ENCODE data around the gene HSBP1.

The HSBP1 gene

DNA sequence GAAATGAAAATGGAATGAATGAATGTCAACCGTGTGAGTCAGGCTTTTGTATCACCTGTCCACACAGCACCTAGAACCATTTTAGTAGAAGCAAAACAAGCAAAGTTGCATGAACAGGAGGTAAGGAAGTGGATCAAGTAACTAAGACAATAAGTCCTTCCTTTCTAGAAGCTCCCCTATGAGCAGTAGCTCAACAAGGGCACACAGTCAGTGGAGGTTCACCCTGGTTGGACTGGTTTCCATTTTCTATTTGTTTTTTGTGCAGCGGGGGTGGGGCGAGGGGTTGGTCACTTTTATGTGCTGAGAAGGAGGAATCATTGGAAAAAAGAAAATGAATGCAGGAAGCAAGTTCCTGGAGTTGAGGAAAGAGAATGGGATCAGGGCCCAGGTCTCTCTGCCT lies 4.0 kb upstream of the HSBP1 start:
- no peak for DNase-seq (ENCODE audit: low spot score)

DNA sequence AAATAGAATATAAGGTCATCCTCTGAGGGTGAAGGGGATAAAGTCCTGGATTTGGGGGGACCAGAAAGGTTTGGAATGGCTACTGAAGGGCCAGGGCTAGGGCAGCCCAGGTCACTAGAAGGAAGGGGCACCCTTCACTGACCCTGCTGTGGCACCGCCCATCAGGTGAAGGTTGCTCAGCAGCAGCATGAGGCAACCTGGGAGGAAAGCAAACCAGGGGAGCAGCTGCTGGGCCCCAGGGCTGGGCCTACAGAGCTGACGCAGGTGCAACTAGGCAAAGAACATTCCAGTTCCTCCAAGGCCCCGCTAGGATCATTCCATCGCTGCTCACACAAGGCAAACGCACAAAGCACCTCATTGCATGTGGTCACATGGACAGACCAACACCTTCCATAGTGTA lies 3.4 kb upstream of the HSBP1 start:
- no peak for DNase-seq (ENCODE audit: low spot score)

DNA sequence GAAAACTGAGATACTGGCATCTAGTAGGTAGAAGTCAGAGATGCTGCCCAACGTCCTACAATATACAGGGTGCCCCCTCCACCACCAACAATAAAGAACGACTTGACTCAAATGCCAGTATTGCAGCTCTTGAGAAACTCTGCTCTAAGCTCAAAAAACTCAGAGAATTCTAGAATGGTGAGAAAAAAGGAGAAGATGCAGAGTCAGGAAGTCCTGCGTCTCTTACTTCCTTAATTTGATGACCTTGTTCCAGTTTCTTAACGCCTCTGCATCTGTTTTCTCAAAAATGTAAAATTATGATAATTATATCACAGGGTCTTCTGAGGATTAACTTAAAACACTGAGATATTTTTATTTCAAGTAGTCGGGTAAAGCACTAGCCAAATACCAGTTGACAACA lies 1.7 kb upstream of the HSBP1 start:
- no peak for DNase-seq (ENCODE audit: low spot score)

DNA sequence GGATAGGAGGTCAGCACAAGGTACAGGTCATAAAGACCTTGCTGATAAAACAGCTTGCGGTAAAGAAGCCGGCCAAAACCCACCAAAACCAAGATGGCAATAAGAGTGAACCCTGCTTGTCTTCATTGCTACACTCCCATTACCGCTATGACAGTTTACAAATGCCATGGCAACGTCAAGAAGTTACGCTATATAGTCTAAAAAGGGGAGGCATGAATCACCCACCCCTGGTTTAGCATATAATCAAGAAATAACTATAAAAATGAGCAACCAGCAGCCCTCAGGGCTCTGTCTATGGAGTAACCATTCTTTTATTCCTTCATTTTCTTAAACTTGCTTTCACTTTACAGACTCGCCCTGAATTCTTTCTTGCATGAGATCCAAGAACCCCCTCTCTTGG lies 1.0 kb upstream of the HSBP1 start:
- DNase-seq (ENCODE audit: low spot score) = no peak

DNA sequence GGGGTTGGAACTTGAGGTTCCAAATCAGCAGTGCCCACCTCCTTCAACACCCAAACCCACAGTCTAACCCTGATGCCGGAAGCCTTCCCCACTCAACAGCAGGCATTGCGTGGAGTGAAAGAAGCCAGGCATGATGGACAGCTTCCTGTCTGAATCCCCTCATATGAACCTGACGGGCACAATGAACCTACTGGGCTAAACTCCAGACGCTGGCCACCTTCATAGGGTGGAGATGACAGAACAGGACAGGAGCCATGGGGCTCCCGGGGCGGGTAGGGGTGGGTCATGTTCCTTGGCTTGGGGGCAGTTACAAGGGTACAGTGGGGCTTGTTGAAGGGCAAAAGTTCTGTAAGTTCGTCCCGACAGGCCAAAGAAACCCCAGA lies 460 bp upstream of the HSBP1 start:
- DNase-seq (ENCODE audit: low spot score) = no peak

DNA sequence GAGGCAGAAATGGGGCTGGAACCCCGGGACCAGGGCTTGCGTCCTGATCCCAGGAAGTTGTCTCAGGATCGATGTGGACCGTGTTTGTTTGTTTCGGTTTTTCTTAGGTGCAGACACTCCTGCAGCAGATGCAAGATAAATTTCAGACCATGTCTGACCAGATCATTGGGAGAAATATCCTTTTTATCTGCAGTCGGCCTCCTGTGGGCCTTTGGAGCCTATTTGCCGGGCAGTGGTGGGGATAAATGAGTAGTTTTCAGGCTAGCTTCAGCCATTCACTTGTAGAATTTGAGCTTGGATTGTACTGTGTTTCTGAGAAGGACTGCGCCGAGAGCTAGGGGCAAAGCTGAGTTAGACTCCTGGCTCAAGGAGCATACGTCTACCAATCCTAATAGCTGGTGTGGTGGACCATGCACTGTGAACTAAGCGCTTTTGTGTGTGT lies 816 bp downstream of the HSBP1 start:
- no peak for DNase-seq (ENCODE audit: low spot score)

DNA sequence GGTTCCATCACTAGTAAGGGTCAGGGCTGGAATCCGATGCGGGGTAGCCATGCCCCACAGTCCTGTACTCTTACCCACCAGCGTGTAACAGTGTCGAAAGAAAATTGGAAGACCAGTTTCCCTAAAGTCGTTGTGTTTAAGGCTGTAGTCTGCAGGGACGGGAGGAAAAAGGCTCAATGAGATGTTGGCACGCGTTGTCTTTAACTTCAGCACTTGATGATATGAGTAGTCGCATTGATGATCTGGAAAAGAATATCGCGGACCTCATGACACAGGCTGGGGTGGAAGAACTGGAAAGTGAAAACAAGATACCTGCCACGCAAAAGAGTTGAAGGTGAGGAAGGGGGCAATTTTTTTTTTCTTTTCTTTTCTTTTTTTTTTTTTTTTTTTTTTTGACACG lies 1.3 kb downstream of the HSBP1 start:
- no peak for DNase-seq (ENCODE audit: low spot score)

DNA sequence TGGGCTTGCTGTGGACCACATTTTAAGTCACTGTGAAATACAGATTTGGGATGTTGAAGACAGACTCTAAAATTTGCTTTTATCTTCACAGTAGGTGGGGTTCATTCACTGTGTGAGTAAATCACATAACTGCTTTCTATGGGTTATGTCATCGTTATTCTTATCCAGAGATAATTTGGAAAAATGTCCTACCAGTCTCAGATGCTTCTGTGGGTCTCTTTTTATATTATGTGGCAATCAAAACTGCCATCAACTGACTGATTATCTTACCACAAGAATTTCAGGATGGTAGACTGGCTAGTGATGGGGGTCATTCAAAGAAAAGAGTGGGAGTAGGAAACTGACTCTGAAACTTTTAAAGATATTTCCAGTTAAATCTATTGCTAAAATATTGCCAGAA lies 3.1 kb downstream of the HSBP1 start:
- DNase-seq (ENCODE audit: low spot score) = no peak

DNA sequence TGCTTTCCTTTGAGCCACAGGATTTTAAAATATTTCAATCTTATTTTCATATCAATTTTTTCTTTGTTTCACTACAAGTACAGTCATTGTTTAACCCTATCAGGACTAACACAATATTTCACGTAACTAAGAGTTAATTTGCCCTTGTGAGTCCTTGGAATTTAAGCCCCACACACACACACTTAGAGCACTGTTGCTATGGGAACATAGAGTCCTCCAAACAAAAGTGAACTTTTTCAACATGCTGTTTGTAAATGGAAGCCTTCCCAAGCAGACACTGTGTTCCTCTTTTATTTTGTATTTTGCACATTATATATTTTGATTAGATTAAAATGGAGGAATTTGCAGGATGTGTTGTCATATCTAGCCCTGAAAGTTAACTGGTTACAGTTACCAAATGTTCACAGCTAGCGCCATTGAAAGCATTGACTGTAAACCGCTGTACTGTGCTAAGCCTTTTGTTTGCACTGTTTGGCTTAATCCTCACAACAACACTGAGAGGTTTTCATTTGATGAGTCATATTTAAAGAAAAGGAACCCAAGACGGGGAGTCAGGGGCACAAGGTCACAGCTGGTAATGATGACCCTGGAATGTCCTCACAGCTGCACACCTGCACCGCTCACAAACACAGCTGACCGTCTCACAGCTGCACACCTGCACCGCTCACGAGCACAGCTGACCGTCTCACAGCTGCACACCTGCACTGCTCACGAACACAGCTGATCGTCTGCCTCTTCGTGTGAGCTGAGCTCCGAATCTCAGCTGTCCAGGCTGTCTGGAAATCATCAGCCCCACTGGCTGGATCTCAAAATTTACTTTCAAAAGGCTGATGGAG lies 6.3 kb downstream of the HSBP1 start:
- no peak for DNase-seq (ENCODE audit: low spot score)

DNA sequence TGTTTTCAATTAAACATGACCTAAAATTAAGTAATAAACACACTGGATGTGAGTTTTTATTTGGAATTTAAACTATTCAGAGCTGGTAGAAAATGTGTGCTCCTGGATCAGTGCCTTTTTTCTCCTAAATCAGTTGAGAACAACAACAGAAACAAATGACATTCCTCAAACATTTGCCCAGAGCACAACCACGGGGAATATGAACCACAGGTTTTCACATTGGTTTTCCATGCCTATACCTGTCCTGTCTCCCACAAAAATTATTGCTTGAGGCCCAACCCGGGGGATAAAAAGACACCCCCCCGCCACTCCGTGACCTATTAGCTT lies 6.8 kb downstream of the HSBP1 start:
- DNase-seq (ENCODE audit: low spot score) = no peak

DNA sequence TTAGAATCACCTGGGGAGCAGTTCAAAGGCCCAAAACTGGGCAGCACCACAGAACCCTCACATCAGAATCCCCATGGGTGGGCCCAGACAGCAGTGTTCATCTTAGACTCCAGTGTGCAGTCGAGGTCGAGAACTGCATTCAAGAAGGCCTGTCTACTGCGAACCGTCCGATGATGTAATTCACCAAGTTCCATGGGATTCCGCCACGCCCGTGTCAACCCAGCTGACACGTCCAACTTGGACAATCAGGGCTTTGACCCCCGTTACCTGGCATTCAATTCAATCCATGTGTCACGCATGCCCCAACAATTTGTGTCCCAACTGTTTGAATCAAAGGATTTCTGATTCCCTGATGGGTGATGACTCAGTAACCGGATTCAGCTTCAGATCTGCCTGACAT lies 9.2 kb downstream of the HSBP1 start:
- DNase-seq (ENCODE audit: low spot score) = no peak

DNA sequence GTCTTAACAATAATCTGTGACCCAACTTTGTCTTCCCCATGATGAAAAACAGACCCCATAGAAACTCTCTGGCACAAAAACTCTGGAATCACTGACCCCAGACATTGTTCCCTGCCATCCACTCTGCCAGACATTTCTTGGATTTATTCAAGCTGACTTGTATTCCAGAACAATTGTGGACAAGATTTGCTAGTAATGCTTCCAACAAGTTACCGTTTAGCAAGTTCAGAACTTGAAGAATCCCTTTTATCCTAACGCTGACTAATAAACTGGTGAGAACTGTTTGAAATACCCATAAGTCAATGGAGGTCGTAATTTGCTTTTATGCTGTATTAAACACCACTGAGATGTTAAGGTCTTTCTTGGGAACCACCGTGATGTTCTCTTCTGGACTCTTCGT lies 10.5 kb downstream of the HSBP1 start:
- no peak for DNase-seq (ENCODE audit: low spot score)

DNA sequence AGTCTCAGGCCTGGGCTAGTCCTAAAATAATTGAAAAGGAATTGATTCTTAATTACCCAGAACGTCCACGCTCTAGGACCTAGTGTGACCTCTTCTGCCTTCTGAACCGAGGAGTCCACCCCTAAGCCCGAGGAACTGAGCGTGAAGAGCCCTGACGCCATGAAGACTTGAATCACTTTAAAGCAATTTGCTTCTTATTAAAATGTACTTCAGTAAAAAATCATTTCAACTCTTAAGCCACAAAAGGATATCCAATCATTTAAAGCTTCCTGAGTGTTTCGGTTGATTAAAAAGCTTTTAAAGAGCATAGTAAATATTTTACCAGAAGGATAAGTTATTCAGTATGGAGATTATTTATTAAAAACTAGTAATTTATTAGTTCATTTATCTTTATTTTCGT lies 11.6 kb downstream of the HSBP1 start:
- no peak for DNase-seq (ENCODE audit: low spot score)

DNA sequence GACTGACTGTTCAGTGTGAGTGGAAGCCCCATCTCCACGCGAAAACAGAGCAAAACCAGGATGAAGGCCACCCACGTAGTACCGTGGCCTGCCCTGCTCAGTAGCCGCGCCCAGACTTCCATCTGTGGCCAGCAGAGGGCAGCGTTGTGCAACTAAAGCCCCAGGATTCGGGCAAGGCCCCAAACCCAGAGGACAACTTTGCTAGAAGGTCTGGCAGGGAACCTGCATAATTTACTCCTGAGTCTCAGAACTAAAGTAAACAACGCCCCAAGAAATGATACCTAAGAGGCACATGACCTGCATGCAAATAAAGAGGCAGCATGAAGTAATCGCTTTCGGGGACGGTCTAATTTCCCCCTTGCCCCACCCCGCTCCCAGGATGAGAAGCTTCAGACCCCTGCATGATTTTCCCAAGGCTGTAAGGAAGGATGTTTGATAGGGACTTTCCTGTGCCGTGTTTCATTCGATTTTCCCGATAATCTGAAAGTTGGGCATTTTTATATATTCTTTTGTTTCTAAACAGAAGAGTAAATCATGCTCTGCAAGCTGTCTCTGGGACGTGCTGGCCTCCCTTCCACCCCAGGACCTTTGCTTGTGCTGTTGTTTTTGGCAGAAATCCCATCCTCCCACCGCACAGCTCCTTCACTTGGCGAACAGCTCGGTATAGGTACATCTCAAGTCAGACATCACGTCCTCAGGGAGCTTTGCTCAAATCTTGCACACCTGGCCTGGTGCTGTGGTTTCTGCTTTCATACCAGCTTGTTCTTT lies 18.6 kb downstream of the HSBP1 start:
- DNase-seq (ENCODE audit: low spot score) = peak; percentile 68

DNA sequence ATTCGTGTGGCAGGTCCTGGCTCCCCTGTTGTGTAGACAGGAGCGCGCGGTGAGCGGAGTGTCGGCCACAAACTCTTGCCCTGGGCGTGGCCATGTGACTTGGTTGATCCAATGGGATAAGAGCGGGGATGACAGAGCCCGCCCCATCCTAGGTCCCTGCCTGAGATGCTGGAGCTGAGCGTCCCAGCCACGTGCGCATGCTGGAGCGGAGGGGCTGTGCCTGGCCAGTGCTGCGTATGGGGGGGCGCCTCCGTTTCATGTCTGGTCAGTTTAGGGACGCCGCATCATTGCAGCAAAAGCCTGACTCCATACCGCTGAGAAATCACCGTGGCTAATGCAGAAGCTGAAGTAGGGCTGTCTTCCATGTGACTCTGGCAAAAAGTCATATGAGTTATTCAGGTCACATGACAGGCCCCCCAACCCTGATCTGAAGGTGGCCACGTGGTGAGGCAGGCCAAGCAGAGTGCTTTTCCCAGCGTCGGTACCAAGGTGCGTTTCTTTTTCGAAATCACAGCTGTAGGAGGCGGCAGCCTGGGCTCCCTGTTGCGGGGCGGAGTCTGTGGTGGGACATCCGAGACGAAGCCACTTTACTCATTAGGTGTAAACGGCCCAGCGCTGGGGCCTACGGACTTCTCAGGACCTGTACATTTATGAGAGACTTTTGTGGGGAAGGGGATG lies 22.5 kb downstream of the HSBP1 start:
- no peak for DNase-seq (ENCODE audit: low spot score)

DNA sequence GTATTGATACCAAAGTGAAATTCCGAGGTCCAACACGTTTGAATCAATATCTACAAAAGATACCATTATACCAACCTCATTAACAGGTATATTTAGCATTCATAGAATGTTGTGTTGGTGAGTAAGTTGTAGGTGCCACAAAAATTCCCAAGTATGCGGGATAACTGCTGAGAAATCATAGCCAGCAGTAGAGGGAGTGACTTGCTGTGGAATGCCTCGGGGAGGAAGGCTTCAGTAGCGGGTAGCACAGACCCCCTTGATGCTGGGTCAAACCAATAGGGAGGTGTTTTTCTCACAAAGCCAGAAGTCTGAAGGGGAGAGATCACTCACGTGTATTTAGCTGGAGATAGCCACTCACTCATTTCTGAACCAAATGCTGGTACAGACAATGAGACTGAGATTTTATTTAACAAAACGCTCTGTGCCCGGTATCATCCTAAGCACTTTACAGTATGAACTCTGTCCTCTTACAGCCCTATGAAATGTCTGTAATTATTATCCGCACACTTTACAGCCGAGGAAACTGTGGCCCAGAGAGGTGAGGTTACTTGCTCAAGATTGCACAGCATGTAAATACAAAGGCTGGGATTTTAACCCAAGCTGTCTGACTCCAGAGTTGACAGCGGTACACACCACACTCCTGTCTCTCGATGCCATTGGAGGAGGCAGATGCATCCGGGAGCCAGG lies 23.1 kb downstream of the HSBP1 start:
- no peak for DNase-seq (ENCODE audit: low spot score)

DNA sequence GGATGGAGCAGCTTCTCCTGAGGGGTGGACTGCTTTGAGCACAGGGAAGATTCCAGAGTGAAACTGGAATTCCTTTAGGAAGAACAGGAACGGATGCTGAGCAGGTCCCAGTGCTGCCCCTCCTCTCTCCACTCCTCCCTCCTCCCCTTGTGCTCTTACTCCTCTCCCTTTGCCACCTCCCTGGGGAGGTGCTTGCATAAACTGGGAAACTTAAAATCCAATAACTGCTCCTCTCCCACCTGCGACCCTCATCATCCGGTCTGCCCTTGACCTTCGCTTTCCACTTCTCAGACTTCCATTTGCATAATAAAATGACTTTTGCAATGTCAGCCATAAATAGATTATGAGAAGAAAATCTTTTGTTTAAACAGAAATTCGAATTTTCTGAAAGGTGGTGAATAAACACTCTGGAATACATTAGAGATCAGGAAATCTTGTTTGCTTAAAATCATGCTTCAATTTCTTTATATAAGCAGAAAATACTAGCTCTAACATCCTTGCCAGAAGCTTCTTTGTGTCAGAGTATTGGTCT lies 23.7 kb downstream of the HSBP1 start:
- DNase-seq (ENCODE audit: low spot score) = no peak

DNA sequence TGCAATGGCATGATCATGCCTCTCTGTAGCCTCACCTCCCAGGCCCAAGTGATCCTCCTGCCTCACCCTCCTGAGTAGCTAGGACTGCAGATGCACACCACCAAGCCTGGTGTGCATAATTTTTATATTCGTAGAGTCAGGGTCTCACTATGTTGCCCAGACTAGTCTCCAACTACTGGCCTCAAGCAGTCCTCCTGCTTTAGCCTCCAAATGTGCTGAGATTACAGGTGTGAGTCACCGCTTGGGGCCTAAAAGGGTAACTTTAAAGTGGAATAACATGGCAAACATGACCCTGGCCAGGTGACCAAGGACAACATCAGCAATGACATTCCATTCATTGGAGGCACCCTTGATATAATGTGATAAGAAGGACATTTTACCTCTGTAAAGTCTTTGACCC lies 26.1 kb downstream of the HSBP1 start:
- DNase-seq (ENCODE audit: low spot score) = no peak

DNA sequence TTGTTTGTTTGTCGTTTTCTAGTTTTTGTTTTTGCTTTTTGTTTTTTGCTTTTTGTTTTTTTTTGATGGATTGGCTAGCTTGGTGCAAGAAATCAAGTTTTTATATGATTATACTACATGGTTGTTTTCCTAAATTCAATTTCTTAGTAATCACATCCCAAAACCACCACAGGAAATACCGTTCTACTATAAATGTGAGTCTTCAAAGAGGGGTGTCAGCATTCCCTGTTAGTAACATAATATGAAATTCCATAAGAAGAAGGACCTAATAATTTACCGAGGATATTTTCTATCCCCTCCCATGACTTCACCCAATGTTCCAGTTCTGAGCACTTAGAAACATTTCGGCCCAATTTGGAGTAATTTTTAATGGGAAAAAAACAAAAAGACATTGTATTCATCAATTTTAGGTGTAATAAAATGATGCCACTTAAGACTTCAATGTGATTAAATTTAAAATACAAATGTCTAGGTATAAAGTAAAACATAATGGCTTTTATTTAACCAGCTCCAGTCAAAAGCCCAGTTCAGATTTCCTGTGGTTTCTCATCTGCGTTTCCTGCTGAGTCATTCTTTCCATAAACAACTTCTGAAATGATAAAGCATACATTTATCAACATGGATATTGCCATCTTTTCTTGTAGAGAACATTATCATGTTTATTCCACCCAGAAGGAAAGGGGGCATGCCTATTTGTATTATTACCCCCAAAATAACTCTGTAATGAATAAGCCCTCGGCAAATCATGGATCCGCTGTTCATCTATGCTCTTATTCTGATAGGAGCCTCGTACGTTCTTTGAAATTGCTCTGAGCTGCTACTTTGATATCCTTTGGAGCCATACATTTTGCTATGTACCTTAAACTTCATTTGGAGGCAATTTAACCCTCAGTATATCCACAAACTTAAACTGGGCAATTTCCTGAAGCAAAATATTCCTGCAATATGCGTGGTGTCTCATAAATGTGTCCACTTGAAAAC lies 28.1 kb downstream of the HSBP1 start:
- peak; percentile 6 for DNase-seq (ENCODE audit: low spot score)

DNA sequence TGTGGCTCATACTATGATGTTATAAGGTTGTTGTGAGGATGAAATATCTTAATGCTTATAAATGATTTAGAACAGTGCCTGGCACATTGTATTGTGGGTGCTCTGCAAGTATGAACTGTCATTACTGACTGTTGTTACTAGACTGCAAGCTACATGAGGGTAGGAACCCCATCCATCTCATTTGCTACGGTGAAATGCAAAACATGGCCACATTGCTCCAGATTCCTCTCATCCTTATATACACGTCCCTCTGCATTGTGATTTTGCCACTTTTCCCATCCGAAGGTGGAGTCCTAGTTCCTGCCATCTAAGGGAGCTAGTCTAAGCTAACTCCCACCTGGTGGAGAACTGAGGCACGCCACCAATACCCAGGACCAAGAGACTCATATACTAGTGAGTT lies 29.8 kb downstream of the HSBP1 start:
- no peak for DNase-seq (ENCODE audit: low spot score)

DNA sequence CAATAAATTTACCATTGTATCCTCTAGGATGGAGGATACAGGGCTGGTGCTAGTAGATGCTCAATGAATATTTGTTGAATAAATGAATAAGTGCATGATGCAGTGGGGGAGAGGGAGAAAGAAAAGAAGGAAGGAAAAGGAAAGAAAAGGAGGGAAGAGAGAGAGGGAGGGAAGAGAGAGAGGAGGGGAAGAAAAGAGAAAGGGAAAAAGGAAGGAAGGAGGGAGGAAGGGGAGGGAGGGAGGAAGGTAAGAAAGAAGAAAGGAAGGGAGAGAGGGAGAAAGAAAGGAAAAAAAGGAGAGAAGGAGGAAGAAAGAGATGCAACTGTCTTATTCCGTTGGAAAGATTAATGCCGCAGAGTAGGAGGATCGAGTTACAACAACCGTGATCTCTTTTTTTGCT lies 30.4 kb downstream of the HSBP1 start:
- DNase-seq (ENCODE audit: low spot score) = no peak
